ENCODE results near the gene RPL41. TPM values are rescaled to one million over a fixed set of nuclear protein-coding genes. Genes with fewer than 3 reads are reported as not detected.
A peak's percentile ranks its signal among the peaks of the same experiment; 100 is the strongest.
"Not testable (repeated sequence)": the region's sequence is repeated elsewhere in the genome, so short reads cannot be mapped to it uniquely, and the experiment has no call there.

Gene RPL41
- total and polyA plus RNA-seq, 12 donors, result 475 to 5,263 (median 2,004) TPM

- intact Hi-C loops (cut with DNase I), result loop anchor here in 1 of 10 donors (5.0 kb wide), 1 partner anchor 33 kb away; no protein-coding TSS in a partner anchor
- peaks cover 0 to 16% (median 5%) of the 10 kb centered on the region in 9 donors for H3K36me3 ChIP-seq
- 90% methylated on average over 5 of the region's 5 CpGs for WGBS, 2 donors
- ATAC-seq, result no peak
- no peak overlapping the region for H3K27ac ChIP-seq
- H3K4me1 ChIP-seq, result peaks cover 7 to 47% (median 42%) of the 10 kb centered on the region in 9 donors
- H3K9me3 ChIP-seq, result no peaks in the 10 kb centered on the region
- no peak for DNase-seq
- no peak for TF ChIP-seq CTCF (IDR thresholded peaks at IDR 0.05)
- H3K4me3 ChIP-seq, result no peak overlapping the region
- no peaks in the 10 kb centered on the region for H3K27me3 ChIP-seq
These were observed 38.4 kb downstream of the RPL41 start for GRCh38 chr12:56154818-56155217.

GRCh38 chr12:56155256-56155845 lies 38.9 kb downstream of the RPL41 start:
- Histone ChIP-seq H3K36me3 (peaks cover 0 to 19% (median 10%) of the 10 kb centered on the region in 9 donors), H3K27me3 (no peaks in the 10 kb centered on the region), H3K4me1 (peaks cover 12 to 51% (median 46%) of the 10 kb centered on the region in 9 donors), H3K27ac (no peak overlapping the region), H3K9me3 (no peaks in the 10 kb centered on the region), H3K4me3 (no peak overlapping the region)
- no peak for TF ChIP-seq CTCF (IDR thresholded peaks at IDR 0.05)
- 89 to 90% methylated on average over 11 of the region's 11 CpGs for WGBS, 2 donors
- DNase-seq, result no peak
- intact Hi-C loops (cut with DNase I), result loop anchor here in 1 of 10 donors (5.0 kb wide), 1 partner anchor 33 kb away; no protein-coding TSS in a partner anchor
- ATAC-seq, result no peak

- not testable (repeated sequence) for H3K27me3 ChIP-seq, H3K9me3 ChIP-seq, DNase-seq, ATAC-seq
- Histone ChIP-seq H3K4me1 (peaks cover 18 to 52% (median 49%) of the 10 kb centered on the region in 9 donors), H3K4me3 (peak overlapping the region; percentile 36 to 98 (median 89)), H3K27ac (peak overlapping the region; percentile 93 to 99 (median 98)), H3K36me3 (peaks cover 3 to 32% (median 22%) of the 10 kb centered on the region in 9 donors)
- intact Hi-C loops (cut with DNase I), result loop anchor here in 2 of 10 donors (2.0 to 5.0 kb wide), 2 partner anchors 30 to 34 kb away; no protein-coding TSS in a partner anchor
- WGBS, 2 donors, result 95% methylated on average over 21 of the region's 21 CpGs
These were observed 40.2 kb downstream of the RPL41 start for GRCh38 chr12:56156464-56157200.

- peak; percentile 35 to 68 (median 58) for ATAC-seq
- DNase-seq, result peak; percentile 62 to 86
- H3K27me3 ChIP-seq, result no peaks in the 10 kb centered on the region
- H3K4me3 ChIP-seq, result peak overlapping the region; percentile 36 to 98 (median 89)
- peak; percentile 43 to 75 (median 64) for TF ChIP-seq CTCF (IDR thresholded peaks at IDR 0.05)
- peaks cover 4 to 39% (median 29%) of the 10 kb centered on the region in 9 donors for H3K36me3 ChIP-seq
- WGBS, 2 donors, result 7 to 10% methylated on average over 45 of the region's 45 CpGs
- no peaks in the 10 kb centered on the region for H3K9me3 ChIP-seq
- intact Hi-C loops (cut with DNase I), result loop anchor here in 7 of 10 donors (1.0 to 5.0 kb wide), 4 partner anchors 30 to 39 kb away; partner anchors contain the start of gene ZC3H10 (in 2 of the 7)
- peaks cover 20 to 57% (median 49%) of the 10 kb centered on the region in 9 donors for H3K4me1 ChIP-seq
- H3K27ac ChIP-seq, result peak overlapping the region; percentile 93 to 99 (median 98)
These were observed 41.0 kb downstream of the RPL41 start for GRCh38 chr12:56157201-56158028.

Data from heart right ventricle (tissue), 16 donors.